H1 (cell line): ENCODE results near the gene NEUROD4. TPM values are rescaled to one million over a fixed set of nuclear protein-coding genes. Genes with fewer than 3 reads are reported as not detected.

Experiments
- CTCF ChIA-PET: fragments of 300-600 bp; sonication (Branson Sonifier 250); formaldehyde crosslinking; loops from one replicate; lab custom pipeline; 2021; ENCODE audit not compliant: partially characterized antibody; lab: Charles Lee
- POLR2A ChIA-PET: fragments of 300-600 bp; sonication (Branson Sonifier 250); formaldehyde crosslinking; loops from one replicate; lab custom pipeline; 2021; ENCODE audit warnings: inconsistent platforms; ENCODE audit not compliant: partially characterized antibody; lab: Charles Lee
- DNase-seq, 2 experiments: peaks; one replicate each; pipeline versions ENCODE4 v3.0.0 to v3.0.0-alpha.2; 2010 to 2022; ENCODE audit warnings: low spot score in 2 of 2, low read depth in 1 of 2, mixed read lengths in 1 of 2
- FAIRE-seq: peaks from 2 replicates; lab custom pipeline; 2011; peaks lifted over from hg19 to GRCh38; lab: Jason Lieb, UNC
- H2AFZ ChIP-seq: 2 replicates; pipeline ENCODE4 v1.8.1; 2012; ENCODE audit warnings: low read length, inconsistent platforms
- H2AK5ac ChIP-seq: 2 replicates; pipeline ENCODE4 v1.6.1; 2013; ENCODE audit warnings: low read depth, low read length
- H2BK120ac ChIP-seq: replicated peaks from 2 replicates; pipeline ENCODE3; 2013; ENCODE audit warnings: low read depth, low read length, inconsistent platforms
- H2BK12ac ChIP-seq: 2 replicates; pipeline ENCODE4 v1.6.1; 2013; ENCODE audit warnings: low read depth, low read length
- H2BK15ac ChIP-seq: 2 replicates; pipeline ENCODE4 v1.6.1; 2013; ENCODE audit warnings: low read length
- H2BK20ac ChIP-seq: 2 replicates; pipeline ENCODE4 v1.6.1; 2013; ENCODE audit warnings: low read length
- H2BK5ac ChIP-seq: 2 replicates; pipeline ENCODE4 v1.6.1; 2013; ENCODE audit warnings: low read depth, low read length
- H3K14ac ChIP-seq: 2 replicates; pipeline ENCODE4 v1.6.1; 2013; ENCODE audit warnings: inconsistent platforms; ENCODE audit not compliant: insufficient read length
- H3K18ac ChIP-seq: 2 replicates; pipeline ENCODE4 v1.6.1; 2013; ENCODE audit warnings: low read length; ENCODE audit errors: extremely low read depth
- H3K23ac ChIP-seq: 2 replicates; pipeline ENCODE4 v1.6.1; 2013; ENCODE audit warnings: inconsistent platforms; ENCODE audit not compliant: insufficient read length
- H3K23me2 ChIP-seq: 2 replicates; pipeline ENCODE4 v1.6.1; 2013; ENCODE audit warnings: low read depth, low read length
- H3K27ac ChIP-seq: 2 replicates; pipeline ENCODE4 v1.6.1; 2011; ENCODE audit warnings: low read depth, low read length, inconsistent platforms
- H3K27me3 ChIP-seq, 4 experiments: replicated peaks in 1 of 4; 1 replicate in 1 of 4; 2 replicates in 3 of 4; pipeline versions ENCODE4 v1.6.1 to v1.8.1; 2011 to 2013; ENCODE audit warnings: low read length in 3 of 4, mild to moderate bottlenecking in 3 of 4, inconsistent platforms in 2 of 4, mixed read lengths in 2 of 4, moderate library complexity in 1 of 4; ENCODE audit not compliant: control insufficient read depth in 3 of 4, insufficient read depth in 3 of 4; ENCODE audit errors: extremely low read depth in 1 of 4
- H3K36me3 ChIP-seq, 4 experiments: 2 replicates each; pipeline versions ENCODE4 v1.6.1 to v1.8.1; 2011 to 2013; ENCODE audit warnings: mild to moderate bottlenecking in 4 of 4, low read length in 3 of 4, moderate library complexity in 2 of 4, control low read depth in 1 of 4, inconsistent platforms in 1 of 4; ENCODE audit not compliant: insufficient read depth in 4 of 4, control insufficient read depth in 2 of 4
- H3K4ac ChIP-seq: replicated peaks from 2 replicates; pipeline ENCODE3; 2013; ENCODE audit warnings: low read length, low read depth, mixed read lengths, inconsistent platforms; ENCODE audit not compliant: insufficient read length
- H3K4me1 ChIP-seq, 4 experiments: replicated peaks in 1 of 4; 1 replicate in 1 of 4; 2 replicates in 3 of 4; pipeline versions ENCODE4 v1.6.1 to v1.8.1; 2011 to 2013; ENCODE audit warnings: low read length in 3 of 4, inconsistent platforms in 2 of 4, mixed read lengths in 1 of 4; ENCODE audit not compliant: insufficient read depth in 4 of 4, control insufficient read depth in 3 of 4
- H3K4me2 ChIP-seq, 2 experiments: 2 replicates each; pipeline versions ENCODE4 v1.6.1 to v1.8.1; 2011 to 2013; ENCODE audit warnings: low read depth in 2 of 2, low read length in 2 of 2, control low read depth in 1 of 2, inconsistent platforms in 1 of 2, mild to moderate bottlenecking in 1 of 2; ENCODE audit not compliant: insufficient read depth in 1 of 2
- H3K4me3 ChIP-seq, 4 experiments: fragments of 200-600, 300-600 bp in 1 of 4; sonication (generic), shearing (Covaris generic), sonication (Bioruptor Twin) in 1 of 4; 2 replicates each; pipeline versions ENCODE4 v1.5.1 to v1.8.1; 2011 to 2016; ENCODE audit warnings: low read length in 4 of 4, low read depth in 3 of 4, control low read depth in 2 of 4, inconsistent platforms in 2 of 4, mild to moderate bottlenecking in 2 of 4, mixed read lengths in 1 of 4, moderate library complexity in 1 of 4; ENCODE audit not compliant: insufficient read depth in 2 of 4; ENCODE audit errors: extremely low read depth in 1 of 4
- H3K56ac ChIP-seq: replicated peaks from 2 replicates; pipeline ENCODE3; 2013; ENCODE audit warnings: low read depth, mild to moderate bottlenecking, mixed read lengths, low read length, inconsistent platforms; ENCODE audit not compliant: insufficient read length
- H3K79me1 ChIP-seq: 2 replicates; pipeline ENCODE4 v1.6.1; 2013; ENCODE audit warnings: low read depth, low read length, control low read depth
- H3K79me2 ChIP-seq, 2 experiments: 2 replicates each; pipeline versions ENCODE4 v1.6.1 to v1.8.1; 2012 to 2013; ENCODE audit warnings: low read length in 2 of 2, mild to moderate bottlenecking in 2 of 2, inconsistent platforms in 1 of 2; ENCODE audit not compliant: insufficient read depth in 2 of 2, control insufficient read depth in 1 of 2
- H3K9ac ChIP-seq, 4 experiments: replicated peaks in 1 of 4; 1 replicate in 1 of 4; 2 replicates in 3 of 4; pipeline versions ENCODE4 v1.6.1 to v1.8.1; 2011 to 2013; ENCODE audit warnings: low read depth in 3 of 4, low read length in 3 of 4, control low read depth in 2 of 4, mild to moderate bottlenecking in 2 of 4, moderate library complexity in 2 of 4, inconsistent platforms in 1 of 4; ENCODE audit errors: extremely low read depth in 1 of 4
- H3K9me3 ChIP-seq, 2 experiments: 2 replicates each; pipeline versions ENCODE4 v1.6.1 to v1.8.1; 2012 to 2013; ENCODE audit warnings: mild to moderate bottlenecking in 2 of 2, moderate library complexity in 2 of 2, control low read depth in 1 of 2, inconsistent platforms in 1 of 2, low read depth in 1 of 2, low read length in 1 of 2, mixed read lengths in 1 of 2; ENCODE audit not compliant: insufficient read depth in 2 of 2
- H4K20me1 ChIP-seq, 2 experiments: replicated peaks in 1 of 2; 2 replicates each; pipeline versions ENCODE3 to v1.8.1; 2011 to 2013; ENCODE audit warnings: inconsistent platforms in 2 of 2, low read length in 2 of 2, mild to moderate bottlenecking in 1 of 2; ENCODE audit not compliant: insufficient read depth in 2 of 2, control insufficient read depth in 1 of 2
- H4K5ac ChIP-seq: 2 replicates; pipeline ENCODE4 v1.6.1; 2013; ENCODE audit warnings: low read length, low read depth, mixed read lengths, inconsistent platforms; ENCODE audit not compliant: insufficient read length
- H4K8ac ChIP-seq: 2 replicates; pipeline ENCODE4 v1.8.0; 2013; ENCODE audit warnings: mild to moderate bottlenecking, moderate library complexity, low read length, inconsistent platforms; ENCODE audit not compliant: insufficient read depth; ENCODE audit errors: extremely low read depth
- H4K91ac ChIP-seq: replicated peaks from 2 replicates; pipeline ENCODE3; 2013; ENCODE audit warnings: low read length, mixed read lengths, inconsistent platforms; ENCODE audit not compliant: insufficient read length
- CBX8 ChIP-seq: fragments of 300-800, 300-1000 bp; sonication (generic); IDR thresholded peaks from 2 replicates; pipeline ENCODE4 v1.7.1; 2016; ENCODE audit warnings: low read depth, low read length, borderline replicate concordance
- EGR1 ChIP-seq: IDR thresholded peaks from 2 replicates; pipeline ENCODE4 v1.6.1; 2011; ENCODE audit warnings: low read depth, low read length, borderline replicate concordance
- FOSL1 ChIP-seq: IDR thresholded peaks from 2 replicates; pipeline ENCODE4 v1.6.1; 2011; ENCODE audit warnings: mild to moderate bottlenecking, low read depth, low read length, moderate library complexity; ENCODE audit not compliant: insufficient read depth
- JUN ChIP-seq: IDR thresholded peaks from 2 replicates; pipeline ENCODE4 v1.6.1; 2011; ENCODE audit warnings: low read depth, mild to moderate bottlenecking, improper control_type of control experiment, low read length
- POLR2A ChIP-seq, 2 experiments: IDR thresholded peaks; 1 replicate in 1 of 2; 2 replicates in 1 of 2; pipeline ENCODE4 v1.6.1; 2011; ENCODE audit warnings: low read depth in 2 of 2, low read length in 2 of 2, mild to moderate bottlenecking in 2 of 2; ENCODE audit errors: control extremely low read depth in 1 of 2
- RNF2 ChIP-seq: fragments of 200-900, 300-1000 bp; sonication (generic); IDR thresholded peaks from 2 replicates; pipeline ENCODE4 v1.7.1; 2016; ENCODE audit warnings: borderline replicate concordance, low read depth, mild to moderate bottlenecking, antibody characterized with exemption, low read length; ENCODE audit not compliant: poor library complexity, severe bottlenecking; ENCODE audit errors: missing control alignments
- SAP30 ChIP-seq: fragments of 300-600 bp; sonication (generic); IDR thresholded peaks from 2 replicates; pipeline ENCODE4 v1.7.1; 2012; ENCODE audit warnings: low read length, moderate library complexity, mild to moderate bottlenecking, inconsistent platforms; ENCODE audit not compliant: insufficient read depth, insufficient replicate concordance
- SIX5 ChIP-seq: IDR thresholded peaks from 2 replicates; pipeline ENCODE4 v1.6.1; 2011; ENCODE audit warnings: mild to moderate bottlenecking, low read depth, low read length
- SP4 ChIP-seq: IDR thresholded peaks from 2 replicates; pipeline ENCODE4 v1.6.1; 2012; ENCODE audit warnings: low read length, inconsistent platforms
- TCF12 ChIP-seq: IDR thresholded peaks from 2 replicates; pipeline ENCODE4 v1.6.1; 2011; ENCODE audit warnings: low read depth, mild to moderate bottlenecking, low read length
- WGBS, 2 experiments: shearing (Covaris generic) in 1 of 2; methylation state at CpG; one replicate each; pipeline versions ENCODE4 v1.1.6 to v1.1.7; 2013 to 2015; ENCODE audit warnings: low lambda C conversion rate in 2 of 2, mixed read lengths in 2 of 2, inconsistent platforms in 1 of 2, low coverage in 1 of 2, missing lambda C conversion rate in 1 of 2; ENCODE audit not compliant: insufficient replicate concordance in 2 of 2, insufficient coverage in 1 of 2, insufficient read length in 1 of 2; ENCODE audit errors: extremely low coverage in 1 of 2, missing lambda C conversion rate in 1 of 2; 5-methylcytosine and 5-hydroxymethylcytosine counted together
- polyA plus RNA-seq, 7 experiments: library from polyadenylated mRNA; depleted of rRNA in 3 of 7; stranded (reverse) in 5 of 7; unstranded in 2 of 7; fragments of >200 nt in 5 of 7; fragments of 200-250 nt in 2 of 7; gene quantifications; 1 replicate in 5 of 7; 2 replicates in 1 of 7; 4 replicates in 1 of 7; pipeline versions ENCODE4 v1.2.1 to v1.2.3, GENCODE V29; 2011 to 2013; ENCODE audit warnings: missing spikeins in 2 of 7, mixed read lengths in 2 of 7
- total RNA-seq: library from RNA; stranded (reverse); fragmentation: NEBNext Ultra II Directional; extraction: Animal tissue kit (Norgen Biotek cat#: 25700); gene quantifications from 2 replicates; pipeline ENCODE4 v1.2.1, GENCODE V29; 2021

Gene NEUROD4
- total and polyA plus RNA-seq, 2 of the 8 experiments (the other 6 are each of a cell fraction or from before 2014, with no cell fraction given): not detected

GRCh38 chr12:54989829-54990228 lies 29.9 kb upstream of the NEUROD4 start:
- H2AFZ ChIP-seq: no peak overlapping the region
- WGBS, 2 experiments: 81% methylated on average over 1 of the region's 1 CpG; no CpG with 5 or more reads in 1 of the 2 experiments
- H3K4ac ChIP-seq: no peak overlapping the region
- TF ChIP-seq SAP30 (no peak), EGR1 (no peak), POLR2A (IDR thresholded peaks at IDR 0.05; ENCODE audit: control extremely low read depth in 1 of 2, low read depth in 2 of 2, low read length in 2 of 2) (no peak), TCF12 (no peak), SP4 (no peak), SIX5 (no peak), FOSL1 (no peak), CBX8 (no peak), JUN (no peak), RNF2 (no peak)

More at GRCh38 chr12:54989829-54990228, 29.9 kb upstream of the NEUROD4 start:
- no peak overlapping the region for H4K5ac ChIP-seq
- no peaks in the 10 kb centered on the region for H4K20me1 ChIP-seq
- H3K27me3 ChIP-seq: no peaks in the 10 kb centered on the region
- H3K4me3 ChIP-seq: no peak overlapping the region
- no peaks in the 10 kb centered on the region for H3K79me2 ChIP-seq
- no peak overlapping the region for H2BK5ac ChIP-seq
- H3K4me1 ChIP-seq: no peaks in the 10 kb centered on the region
- no peak overlapping the region for H3K18ac ChIP-seq
- FAIRE-seq (no peak), DNase-seq (no peak)
- no peak overlapping the region for H2BK20ac ChIP-seq
- POLR2A ChIA-PET: no interaction called here
- no peak overlapping the region for H3K14ac ChIP-seq
- H4K8ac ChIP-seq: no peak overlapping the region
- CTCF ChIA-PET: interaction anchor here (0.8 to 1.2 kb wide), 2 partner anchors 82 to 241 kb away, joined by 3 read pairs; no protein-coding TSS in a partner anchor
- H3K9me3 ChIP-seq: no peaks in the 10 kb centered on the region
- H3K9ac ChIP-seq: no peak overlapping the region
- no peak overlapping the region for H2AK5ac ChIP-seq
- H2BK12ac ChIP-seq: no peak overlapping the region
- H3K56ac ChIP-seq: no peak overlapping the region
- no peak overlapping the region for H3K23ac ChIP-seq
- no peaks in the 10 kb centered on the region for H3K36me3 ChIP-seq
- no peaks in the 10 kb centered on the region; the same call in 1 of the 2 replicates for H3K23me2 ChIP-seq
- no peak overlapping the region for H3K4me2 ChIP-seq
- no peaks in the 10 kb centered on the region for H3K79me1 ChIP-seq
- H3K27ac ChIP-seq: no peak overlapping the region
- no peak overlapping the region for H2BK120ac ChIP-seq
- no peak overlapping the region for H4K91ac ChIP-seq
- H2BK15ac ChIP-seq: no peak overlapping the region
